ENCODE measurements around the gene STOML1. TPM values are rescaled to one million over a fixed set of nuclear protein-coding genes. Genes with fewer than 3 reads are reported as not detected.

Gene STOML1
- total RNA-seq, 1 donor = 14.1 TPM

- peak overlapping the region; percentile 79 for H3K4me3 ChIP-seq (ENCODE audit: insufficient read depth, low read length)
- peaks cover 55% of the 10 kb centered on the region for H3K4me1 ChIP-seq (ENCODE audit: insufficient read depth, low read length)
- H3K4me2 ChIP-seq (ENCODE audit: insufficient read depth, low read length) = peak overlapping the region; percentile 84
- H3K9me3 ChIP-seq (ENCODE audit: low read depth, low read length) = no peaks in the 10 kb centered on the region
- TF ChIP-seq CTCF (IDR thresholded peaks at IDR 0.05; ENCODE audit: extremely low read depth, low read depth, low read length) = no peak
- peaks cover 26% of the 10 kb centered on the region for H3K79me2 ChIP-seq (ENCODE audit: insufficient read depth, low read length)
- peak overlapping the region; percentile 24 for H2AFZ ChIP-seq (ENCODE audit: low read length)
- peak overlapping the region; percentile 51 for H3K27ac ChIP-seq (ENCODE audit: low read depth, low read length)
- DNase-seq (ENCODE audit: insufficient read length, low spot score, missing footprints) = peak; percentile 95
- peaks cover 5% of the 10 kb centered on the region for H4K20me1 ChIP-seq (ENCODE audit: insufficient read depth, low read length)
- no peaks in the 10 kb centered on the region for H3K27me3 ChIP-seq (ENCODE audit: insufficient read depth, low read length)
- no peaks in the 10 kb centered on the region for H3K36me3 ChIP-seq (ENCODE audit: insufficient read depth, low read length)
Observed at GRCh38 chr15:73991260-73991659, 835 bp downstream of the STOML1 start.

- no peaks in the 10 kb centered on the region for H3K36me3 ChIP-seq (ENCODE audit: insufficient read depth, low read length)
- no peak overlapping the region for H3K4me3 ChIP-seq (ENCODE audit: insufficient read depth, low read length)
- no peak overlapping the region for H2AFZ ChIP-seq (ENCODE audit: low read length)
- no peak for TF ChIP-seq CTCF (IDR thresholded peaks at IDR 0.05; ENCODE audit: extremely low read depth, low read depth, low read length)
- H3K79me2 ChIP-seq (ENCODE audit: insufficient read depth, low read length) = peaks cover 18% of the 10 kb centered on the region
- H3K4me1 ChIP-seq (ENCODE audit: insufficient read depth, low read length) = peaks cover 53% of the 10 kb centered on the region
- no peaks in the 10 kb centered on the region for H4K20me1 ChIP-seq (ENCODE audit: insufficient read depth, low read length)
- no peak for DNase-seq (ENCODE audit: insufficient read length, low spot score, missing footprints)
- H3K27ac ChIP-seq (ENCODE audit: low read depth, low read length) = peak overlapping the region; percentile 55
- H3K9me3 ChIP-seq (ENCODE audit: low read depth, low read length) = no peaks in the 10 kb centered on the region
- peak overlapping the region; percentile 84 for H3K4me2 ChIP-seq (ENCODE audit: insufficient read depth, low read length)
- no peaks in the 10 kb centered on the region for H3K27me3 ChIP-seq (ENCODE audit: insufficient read depth, low read length)
Observed at GRCh38 chr15:73990250-73991005, 1.7 kb downstream of the STOML1 start.

GRCh38 chr15:73989001-73989798 lies 2.9 kb downstream of the STOML1 start:
- Histone ChIP-seq H3K36me3 (ENCODE audit: insufficient read depth, low read length) (no peaks in the 10 kb centered on the region), H2AFZ (ENCODE audit: low read length) (no peak overlapping the region), H3K27me3 (ENCODE audit: insufficient read depth, low read length) (no peaks in the 10 kb centered on the region), H3K4me1 (ENCODE audit: insufficient read depth, low read length) (peaks cover 49% of the 10 kb centered on the region), H3K27ac (ENCODE audit: low read depth, low read length) (peak overlapping the region; percentile 55), H3K4me2 (ENCODE audit: insufficient read depth, low read length) (peak overlapping the region; percentile 25), H3K9me3 (ENCODE audit: low read depth, low read length) (no peaks in the 10 kb centered on the region), H3K79me2 (ENCODE audit: insufficient read depth, low read length) (peaks cover 9% of the 10 kb centered on the region), H3K4me3 (ENCODE audit: insufficient read depth, low read length) (no peak overlapping the region), H4K20me1 (ENCODE audit: insufficient read depth, low read length) (no peaks in the 10 kb centered on the region)
- no peak for TF ChIP-seq CTCF (IDR thresholded peaks at IDR 0.05; ENCODE audit: extremely low read depth, low read depth, low read length)
- DNase-seq (ENCODE audit: insufficient read length, low spot score, missing footprints) = peak; percentile 98

GRCh38 chr15:73988445-73988969 lies 3.6 kb downstream of the STOML1 start:
- DNase-seq (ENCODE audit: insufficient read length, low spot score, missing footprints) = no peak
- no peaks in the 10 kb centered on the region for H3K27me3 ChIP-seq (ENCODE audit: insufficient read depth, low read length)
- no peak overlapping the region for H3K4me3 ChIP-seq (ENCODE audit: insufficient read depth, low read length)
- no peaks in the 10 kb centered on the region for H3K9me3 ChIP-seq (ENCODE audit: low read depth, low read length)
- peaks cover 9% of the 10 kb centered on the region for H3K79me2 ChIP-seq (ENCODE audit: insufficient read depth, low read length)
- H2AFZ ChIP-seq (ENCODE audit: low read length) = no peak overlapping the region
- TF ChIP-seq CTCF (IDR thresholded peaks at IDR 0.05; ENCODE audit: extremely low read depth, low read depth, low read length) = no peak
- H3K27ac ChIP-seq (ENCODE audit: low read depth, low read length) = peak overlapping the region; percentile 55
- peak overlapping the region; percentile 25 for H3K4me2 ChIP-seq (ENCODE audit: insufficient read depth, low read length)
- H4K20me1 ChIP-seq (ENCODE audit: insufficient read depth, low read length) = no peaks in the 10 kb centered on the region
- H3K4me1 ChIP-seq (ENCODE audit: insufficient read depth, low read length) = peaks cover 49% of the 10 kb centered on the region
- H3K36me3 ChIP-seq (ENCODE audit: insufficient read depth, low read length) = no peaks in the 10 kb centered on the region
